Ishikawa (cell line): ENCODE results near the gene RPL27A.

Source experiments
- EP300 ChIP-seq: IDR thresholded peaks from 2 replicates; pipeline ENCODE4 v1.6.1; 2012; ENCODE audit warnings: borderline replicate concordance
- MAX ChIP-seq: IDR thresholded peaks from 2 replicates; pipeline ENCODE4 v1.6.1; 2012
- RAD21 ChIP-seq: IDR thresholded peaks from 2 replicates; pipeline ENCODE4 v1.6.1; 2012; ENCODE audit warnings: low read depth
- TEAD4 ChIP-seq: IDR thresholded peaks from 2 replicates; pipeline ENCODE4 v1.6.1; 2012
- YY1 ChIP-seq: IDR thresholded peaks from 2 replicates; pipeline ENCODE4 v1.6.1; 2012; ENCODE audit warnings: low read depth

- no peak for TF ChIP-seq EP300
- TF ChIP-seq YY1: no peak
- TF ChIP-seq MAX: no peak
- no peak for TF ChIP-seq RAD21
- no peak for TF ChIP-seq TEAD4
These were observed 37.8 kb downstream of the RPL27A start for GRCh38 chr11:8720352-8720751.
